DOHH2 (cell line): ENCODE data around the gene CRIM1.

Source experiments
- EZH2phosphoT487 ChIP-seq: fragments of 200-600 bp; sonication (generic); IDR thresholded peaks from 2 replicates; pipeline ENCODE4 v1.6.1; 2017; ENCODE audit warnings: borderline replicate concordance, mild to moderate bottlenecking, antibody characterized with exemption, low read length, moderate library complexity, mixed read lengths
- TF ChIP-seq, protein P1 (sequence below): fragments of 200-600 bp; sonication (generic); IDR thresholded peaks from one replicate; pipeline ENCODE4 v1.5.1; 2014; ENCODE audit warnings: antibody characterized with exemption, mild to moderate bottlenecking, low read depth, low read length; ENCODE audit not compliant: poor library complexity, severe bottlenecking

DNA sequence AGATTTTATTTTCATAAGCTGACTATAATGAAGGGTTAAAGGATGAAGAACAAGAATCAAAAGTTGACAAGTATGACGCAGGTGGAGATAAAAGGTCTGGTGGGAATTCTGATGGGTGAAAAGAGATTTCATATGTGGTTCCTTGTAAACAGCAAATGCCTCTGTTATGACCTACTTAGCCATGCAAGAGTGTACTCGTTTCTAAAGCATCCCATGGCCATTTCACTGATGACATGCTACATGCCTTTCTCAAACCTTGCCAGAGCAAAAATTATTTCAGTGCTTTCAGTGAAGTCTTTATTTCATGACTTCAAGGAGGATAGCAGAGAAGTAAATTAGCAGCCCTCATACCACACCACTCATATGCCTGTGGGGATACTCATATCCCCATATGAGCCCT lies 170.6 kb downstream of the CRIM1 start:
- TF ChIP-seq, protein P1, sequence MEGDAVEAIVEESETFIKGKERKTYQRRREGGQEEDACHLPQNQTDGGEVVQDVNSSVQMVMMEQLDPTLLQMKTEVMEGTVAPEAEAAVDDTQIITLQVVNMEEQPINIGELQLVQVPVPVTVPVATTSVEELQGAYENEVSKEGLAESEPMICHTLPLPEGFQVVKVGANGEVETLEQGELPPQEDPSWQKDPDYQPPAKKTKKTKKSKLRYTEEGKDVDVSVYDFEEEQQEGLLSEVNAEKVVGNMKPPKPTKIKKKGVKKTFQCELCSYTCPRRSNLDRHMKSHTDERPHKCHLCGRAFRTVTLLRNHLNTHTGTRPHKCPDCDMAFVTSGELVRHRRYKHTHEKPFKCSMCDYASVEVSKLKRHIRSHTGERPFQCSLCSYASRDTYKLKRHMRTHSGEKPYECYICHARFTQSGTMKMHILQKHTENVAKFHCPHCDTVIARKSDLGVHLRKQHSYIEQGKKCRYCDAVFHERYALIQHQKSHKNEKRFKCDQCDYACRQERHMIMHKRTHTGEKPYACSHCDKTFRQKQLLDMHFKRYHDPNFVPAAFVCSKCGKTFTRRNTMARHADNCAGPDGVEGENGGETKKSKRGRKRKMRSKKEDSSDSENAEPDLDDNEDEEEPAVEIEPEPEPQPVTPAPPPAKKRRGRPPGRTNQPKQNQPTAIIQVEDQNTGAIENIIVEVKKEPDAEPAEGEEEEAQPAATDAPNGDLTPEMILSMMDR: no peak
- no peak for TF ChIP-seq EZH2phosphoT487
